NCI-H1417 treated with DMSO at 0.1 percent for 48 hours (cell line): ENCODE results near the gene UVSSA.
"Not testable (repeated sequence)": the region's sequence is repeated elsewhere in the genome, so short reads cannot be mapped to it uniquely, and the experiment has no call there.

Experiments used
- DNase-seq: peaks from one replicate; lab custom pipeline; 2025; lab: John Stamatoyannopoulos, UW

UVSSA gene

GRCh38 chr4:1330761-1331590 lies 16.0 kb upstream of the UVSSA start:
- no peak for DNase-seq

DNA sequence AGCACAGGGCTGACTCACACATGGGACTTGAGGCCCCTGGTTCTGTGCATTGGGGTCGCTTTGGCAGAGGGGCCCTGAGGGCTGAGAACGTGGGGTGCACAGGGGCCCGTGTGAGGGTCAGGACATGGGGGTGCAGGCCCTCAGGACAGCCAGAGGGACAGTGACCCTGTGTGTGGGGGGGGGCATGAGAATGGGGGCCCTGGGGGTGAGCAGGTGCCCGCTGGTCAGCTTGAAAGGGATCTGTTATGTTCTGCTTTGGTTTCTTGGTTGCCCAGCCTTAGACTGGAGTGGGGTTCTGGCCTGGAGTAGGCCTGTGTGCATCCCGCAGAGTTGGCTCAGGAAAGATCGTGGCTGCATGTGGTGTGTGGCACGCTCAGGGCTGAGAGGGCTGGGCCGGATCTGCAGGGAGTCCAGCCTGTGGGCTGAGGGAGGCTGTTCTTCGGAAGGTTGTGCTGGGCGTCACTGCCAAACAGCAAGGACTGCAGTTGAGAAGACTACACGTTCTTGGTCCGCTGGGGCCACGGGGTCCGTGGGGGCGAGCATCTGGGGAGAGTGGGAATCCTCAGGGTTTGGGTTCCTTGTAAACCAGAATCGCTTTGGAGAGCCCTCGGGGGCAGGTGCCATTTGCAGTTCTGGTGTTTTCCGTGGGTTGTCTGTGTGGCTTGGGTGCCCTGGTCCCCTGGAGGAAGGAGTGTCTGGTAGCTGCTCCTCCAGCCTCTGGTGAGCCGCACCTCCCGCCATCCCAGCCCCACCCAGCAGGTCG lies 15.2 kb upstream of the UVSSA start:
- no peak for DNase-seq

- DNase-seq: no peak
Measured at GRCh38 chr4:1332686-1333085, 14.3 kb upstream of the UVSSA start.

DNA sequence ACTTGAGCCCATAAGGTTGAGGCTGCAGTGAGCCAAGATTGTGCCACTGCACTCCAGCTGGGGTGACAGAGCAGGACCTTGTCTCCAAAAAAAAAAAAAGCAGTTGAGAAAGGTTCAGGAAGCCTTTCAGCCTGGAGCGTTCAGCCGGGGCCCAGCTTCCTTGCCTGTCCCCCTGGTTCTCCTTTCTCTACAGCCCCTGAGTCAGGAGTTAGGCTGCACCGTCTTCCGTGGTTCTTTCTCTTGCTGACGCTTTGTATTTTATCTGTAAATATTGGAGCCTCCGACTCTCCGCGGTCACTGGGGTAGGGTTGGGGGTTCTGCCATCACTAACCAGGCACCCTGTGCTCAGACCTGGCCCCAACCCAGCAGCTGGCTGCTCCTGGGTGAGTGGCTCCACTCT lies 13.8 kb upstream of the UVSSA start:
- no peak for DNase-seq

DNA sequence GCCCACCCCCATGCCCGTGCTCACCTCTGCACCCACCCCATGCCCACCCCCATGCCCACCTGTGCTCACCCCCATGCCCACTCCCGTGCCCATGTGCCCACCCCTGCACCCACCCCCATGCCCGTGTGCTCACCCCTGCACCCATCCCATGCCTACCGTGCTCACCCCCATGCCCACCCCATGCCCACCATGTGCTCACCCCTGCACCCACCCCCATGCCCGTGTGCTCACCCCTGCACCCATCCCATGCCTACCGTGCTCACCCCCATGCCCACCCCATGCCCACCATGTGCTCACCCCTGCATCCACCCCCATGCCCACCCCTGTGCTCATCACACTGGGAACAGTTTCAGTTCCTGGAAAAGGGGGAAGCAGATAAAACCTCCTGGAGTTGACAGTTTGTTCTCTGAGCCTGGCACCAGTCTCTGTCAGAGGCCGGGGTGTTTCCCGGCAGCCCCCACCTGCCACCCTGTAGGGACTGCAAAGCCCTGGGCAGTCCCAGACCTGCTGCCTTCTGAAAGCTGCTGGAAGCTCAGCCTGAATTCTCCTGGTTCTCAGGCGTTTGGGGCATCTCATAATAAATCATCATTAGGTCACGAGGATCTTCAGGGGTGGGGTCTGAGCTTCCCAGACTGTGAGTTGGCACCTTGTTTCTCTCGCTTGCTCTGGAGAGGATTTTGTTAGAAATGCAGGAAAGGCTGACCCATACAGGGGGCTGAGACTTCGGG lies 13.0 kb upstream of the UVSSA start:
- not testable (repeated sequence) for DNase-seq

DNA sequence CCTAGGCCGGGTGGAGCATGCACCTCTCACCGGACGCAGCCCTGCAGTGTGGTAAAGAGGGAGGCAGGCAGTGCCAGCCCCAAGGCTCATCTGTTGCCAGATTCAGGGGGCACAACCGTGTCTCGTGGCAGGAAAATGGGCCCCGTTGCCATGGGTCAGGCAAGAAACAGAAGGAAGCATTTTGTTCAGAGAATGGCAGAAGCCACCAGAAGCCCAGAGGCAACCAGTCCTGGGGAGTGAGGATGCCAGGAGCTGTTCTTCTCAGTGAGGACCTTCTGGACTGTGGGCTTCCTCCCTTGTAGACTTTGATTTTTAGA lies 12.5 kb upstream of the UVSSA start:
- no peak for DNase-seq

DNA sequence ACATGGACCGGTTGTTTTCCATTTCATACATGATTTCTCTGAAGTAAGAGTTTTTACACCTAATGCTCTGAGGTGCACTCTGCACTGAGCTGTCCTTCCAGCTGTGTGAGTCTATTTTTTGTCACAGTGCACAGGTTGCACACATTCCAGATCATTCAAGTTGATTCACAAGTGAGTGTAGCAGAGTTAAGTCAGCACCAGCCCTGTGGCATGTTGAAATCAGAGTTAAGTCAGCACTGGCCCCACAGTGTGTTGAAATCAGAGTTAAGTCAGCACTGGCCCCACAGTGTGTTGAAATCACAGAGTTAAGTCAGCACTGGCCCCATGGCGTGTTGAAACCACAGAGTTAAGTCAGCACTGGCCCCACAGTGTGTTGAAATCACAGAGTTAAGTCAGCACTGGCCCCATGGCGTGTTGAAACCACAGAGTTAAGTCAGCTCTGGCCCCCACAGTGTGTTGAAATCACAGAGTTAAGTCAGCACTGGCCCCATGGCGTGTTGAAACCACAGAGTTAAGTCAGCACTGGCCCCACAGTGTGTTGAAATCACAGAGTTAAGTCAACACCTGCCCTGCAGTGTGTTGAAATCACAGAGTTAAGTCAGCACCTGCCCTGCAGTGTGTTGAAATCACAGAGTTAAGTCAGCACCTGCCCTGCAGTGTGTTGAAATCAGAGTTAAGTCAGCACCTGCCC lies 11.7 kb upstream of the UVSSA start:
- not testable (repeated sequence) for DNase-seq

- no peak for DNase-seq
Measured at GRCh38 chr4:1336088-1336491, 10.9 kb upstream of the UVSSA start.

GRCh38 chr4:1337376-1337831 lies 9.6 kb upstream of the UVSSA start:
- no peak for DNase-seq

DNA sequence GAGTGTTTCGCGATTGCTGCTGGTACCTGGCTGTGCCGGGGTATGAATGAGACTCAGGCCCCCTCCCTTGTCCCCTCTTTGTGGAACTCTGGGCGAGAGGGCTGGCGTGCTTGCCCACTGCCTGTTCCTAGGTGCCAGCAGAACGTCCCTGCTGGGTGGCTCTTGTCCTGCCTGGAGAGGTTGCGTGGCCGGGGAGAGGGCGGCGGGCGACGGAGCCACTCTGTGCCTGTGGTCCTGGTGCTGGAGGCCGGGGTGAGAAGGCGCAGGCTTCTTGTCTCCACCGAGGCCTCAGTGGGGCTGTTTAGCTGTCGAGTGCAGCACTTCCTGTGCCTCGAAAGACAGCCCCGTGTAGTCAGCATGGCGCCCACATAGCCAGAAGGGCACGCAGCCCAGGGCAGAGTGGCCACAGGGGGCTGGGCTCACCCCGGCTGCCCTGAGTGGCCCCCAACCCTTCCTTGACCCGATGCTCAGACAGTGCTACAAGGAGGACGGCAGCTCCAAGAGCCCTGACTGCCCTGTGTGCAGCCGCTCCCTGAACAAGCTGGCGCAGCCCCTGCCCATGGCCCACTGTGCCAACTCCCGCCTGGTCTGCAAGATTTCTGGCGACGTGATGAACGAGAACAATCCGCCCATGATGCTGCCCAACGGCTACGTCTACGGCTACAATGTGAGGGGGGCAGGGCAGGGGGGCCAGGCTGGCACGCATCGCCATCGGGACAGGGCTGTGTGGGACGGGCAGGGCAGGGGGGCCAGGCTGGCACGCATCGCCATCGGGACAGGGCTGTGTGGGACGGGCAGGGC lies 8.9 kb upstream of the UVSSA start:
- DNase-seq: no peak

DNA sequence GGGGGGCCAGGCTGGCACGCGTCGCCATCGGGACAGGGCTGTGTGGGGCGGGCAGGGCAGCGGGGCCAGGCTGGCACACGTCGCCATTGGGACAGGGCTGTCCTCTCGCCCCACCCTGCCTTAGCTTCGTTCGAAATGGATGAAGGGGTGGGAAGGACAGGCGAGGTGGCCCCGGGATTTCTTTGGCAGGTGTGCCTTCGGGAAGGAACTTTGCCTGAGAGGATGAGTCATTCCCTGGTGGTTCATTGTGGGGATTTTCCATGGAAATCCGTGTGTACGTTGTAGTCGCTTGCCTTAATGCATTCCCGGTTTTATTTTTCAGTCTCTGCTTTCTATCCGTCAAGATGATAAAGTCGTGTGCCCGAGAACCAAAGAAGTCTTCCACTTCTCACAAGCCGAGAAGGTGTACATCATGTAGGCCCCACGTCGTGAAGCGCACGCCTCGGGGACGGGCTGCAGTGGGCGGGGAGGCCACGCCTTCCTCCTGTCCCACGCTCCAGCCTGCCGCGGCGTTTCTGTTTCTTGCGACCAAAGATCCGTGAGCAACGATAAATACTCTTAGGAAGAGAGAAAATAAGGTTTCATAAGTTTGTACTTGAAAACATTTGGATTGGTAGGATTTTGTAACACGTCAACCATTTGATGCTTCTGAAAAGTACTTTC lies 8.1 kb upstream of the UVSSA start:
- DNase-seq: no peak

- DNase-seq: no peak
Measured at GRCh38 chr4:1339489-1339888, 7.5 kb upstream of the UVSSA start.

GRCh38 chr4:1340181-1340747 lies 6.7 kb upstream of the UVSSA start:
- no peak for DNase-seq

GRCh38 chr4:1340861-1341260 lies 6.1 kb upstream of the UVSSA start:
- DNase-seq: no peak

- DNase-seq: no peak
Measured at GRCh38 chr4:1342003-1342402, 5.0 kb upstream of the UVSSA start.

- DNase-seq: no peak
Measured at GRCh38 chr4:1344696-1345095, 2.3 kb upstream of the UVSSA start.

DNA sequence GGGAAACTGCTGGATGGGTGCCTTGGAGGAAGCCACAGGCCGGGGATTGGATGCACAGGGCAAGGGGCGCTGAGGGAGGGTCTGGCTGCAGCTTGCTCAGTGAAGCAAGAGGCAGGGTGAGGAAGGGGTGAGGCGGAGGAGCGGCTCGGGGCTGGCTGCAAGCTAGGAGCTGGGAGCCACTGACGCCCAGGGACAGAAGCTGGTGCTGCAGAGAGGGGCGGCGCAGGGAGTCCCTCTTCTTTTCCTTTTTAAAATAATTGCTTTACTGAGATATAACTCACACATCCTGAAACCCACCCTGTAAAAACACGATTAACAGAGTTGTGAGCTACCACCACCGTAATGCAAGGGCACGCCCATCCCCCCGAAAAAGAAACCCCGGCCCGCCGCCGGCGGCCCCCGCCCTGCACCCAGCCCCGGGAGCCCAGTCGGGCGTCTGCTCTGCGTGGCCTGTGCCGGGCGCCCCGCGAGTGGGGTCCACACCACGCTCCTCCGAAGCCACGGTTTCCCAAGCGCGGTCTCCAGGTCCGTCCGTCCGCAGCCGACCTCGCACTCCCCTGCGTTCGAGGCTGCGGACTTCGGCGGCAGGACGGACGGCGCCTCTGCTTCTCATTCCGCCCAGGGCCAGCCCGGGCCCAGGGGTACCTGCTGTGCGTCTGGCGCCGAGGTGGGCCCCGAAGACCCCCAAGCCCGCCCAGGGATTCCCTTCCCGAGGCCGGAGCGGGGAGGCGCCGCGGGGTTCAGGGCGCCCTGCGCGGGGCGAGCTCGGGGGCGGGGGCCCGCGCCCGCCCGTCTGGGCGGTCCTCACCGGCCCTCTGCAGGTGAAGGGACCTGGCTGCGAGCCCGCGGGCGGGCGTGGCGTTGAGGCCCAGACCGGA lies 866 bp upstream of the UVSSA start:
- no peak for DNase-seq

DNA sequence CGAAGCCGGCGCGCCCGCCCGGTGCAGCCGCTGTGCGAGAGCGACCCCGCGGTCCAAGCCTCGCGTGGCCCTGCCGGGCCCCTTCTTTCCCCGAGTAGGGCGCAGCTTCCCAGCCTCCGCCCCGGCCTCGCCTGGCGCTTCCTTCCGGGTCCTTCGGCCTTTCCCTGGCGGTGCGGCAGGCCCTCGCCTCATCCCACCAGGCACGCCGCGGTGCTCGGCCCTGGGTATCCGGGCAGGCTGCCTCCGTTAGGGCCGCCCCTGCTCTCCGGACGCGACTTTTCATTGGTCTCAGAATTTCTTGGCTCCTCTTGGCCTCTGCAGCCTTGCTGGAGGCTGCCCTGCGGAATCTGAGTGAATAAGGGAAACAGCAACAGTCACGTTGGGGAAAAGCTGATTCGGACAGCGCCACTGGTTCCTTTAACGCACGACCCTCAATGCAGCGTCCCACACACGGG lies 429 bp downstream of the UVSSA start:
- no peak for DNase-seq

- no peak for DNase-seq
Measured at GRCh38 chr4:1348014-1348513, 1.1 kb downstream of the UVSSA start.
